Naive thymus-derived CD8-positive, alpha-beta T cell (primary cell): ENCODE results near the gene WDR81. TPM values are rescaled to one million over a fixed set of nuclear protein-coding genes. Genes with fewer than 3 reads are reported as not detected.
"Not testable (repeated sequence)": the region's sequence is repeated elsewhere in the genome, so short reads cannot be mapped to it uniquely, and the experiment has no call there.

Source experiments
- ATAC-seq, 2 donors: fragments of 150-1000 bp; cut with Tn5 transposase in 1 of 2; sonication (Bioruptor Pico), chemical (Tn5 transposase) in 1 of 2; 1 replicate in 1 of 2; 2 replicates in 1 of 2; pipeline ENCODE4 v1.10.0; 2021; ENCODE audit warnings: mild to moderate bottlenecking in 2 of 2, moderate library complexity in 2 of 2
- POLR2A ChIA-PET: fragments of 350-600 bp; sonication (Branson Sonifier 250); formaldehyde crosslinking; loops from one replicate; lab custom pipeline; 2021; ENCODE audit warnings: antibody characterized with exemption; lab: Charles Lee
- DNase-seq, 10 donors: peaks; one replicate each; pipeline versions ENCODE4 v3.0.0 to v3.0.0-alpha.2; 2020 to 2022
- H3K27ac Mint-ChIP-seq, 10 donors: one replicate each; pipeline ENCODE4 v1.8.0; 2020 to 2022; ENCODE audit warnings: mild to moderate bottlenecking in 10 of 10, mixed read lengths in 10 of 10, moderate library complexity in 4 of 10, inconsistent platforms in 1 of 10
- H3K27me3 Mint-ChIP-seq, 5 donors: one replicate each; pipeline ENCODE4 v1.8.0; 2021 to 2022; ENCODE audit warnings: mixed read lengths in 5 of 5
- H3K36me3 Mint-ChIP-seq, 3 donors: one replicate each; pipeline ENCODE4 v1.8.0; 2020 to 2022; ENCODE audit warnings: mixed read lengths in 3 of 3, mild to moderate bottlenecking in 2 of 3, inconsistent platforms in 1 of 3
- H3K4me1 Mint-ChIP-seq, 4 donors: one replicate each; pipeline ENCODE4 v1.8.0; 2021 to 2022; ENCODE audit warnings: mixed read lengths in 4 of 4
- H3K4me3 Mint-ChIP-seq, 10 donors: one replicate each; pipeline ENCODE4 v1.8.0; 2020 to 2022; ENCODE audit warnings: mild to moderate bottlenecking in 10 of 10, mixed read lengths in 10 of 10, moderate library complexity in 6 of 10, inconsistent platforms in 1 of 10
- H3K9me3 Mint-ChIP-seq, 9 donors: one replicate each; pipeline ENCODE4 v1.8.0; 2020 to 2022; ENCODE audit warnings: mixed read lengths in 9 of 9, mild to moderate bottlenecking in 3 of 9, inconsistent platforms in 1 of 9, moderate library complexity in 1 of 9
- polyA plus RNA-seq, 3 donors: library from polyadenylated mRNA; unstranded; fragments of 300-500 nt; fragmentation: Illumina TruSeq; gene quantifications; one replicate each; pipeline ENCODE4 v1.2.3, GENCODE V29; 2021
- total RNA-seq, 8 experiments: library from RNA in 2 of 8; stranded (reverse) in 2 of 8; gene quantifications; one replicate each; pipeline ENCODE4 v1.2.3 and lab custom pipeline; 2021 to 2026

The WDR81 gene
- total RNA-seq (10 to 100 TPM; 48.2 to 50.7 TPM), polyA plus RNA-seq (10 to 100 TPM in 1 of 3 donors, 1 to 10 TPM in 2; 6.8 to 20.6 (median 9.2) TPM), total RNA-seq (lab: John Stamatoyannopoulos, UW) (64.5 to 187 (median 110) reads per million in 6 experiments)

DNA sequence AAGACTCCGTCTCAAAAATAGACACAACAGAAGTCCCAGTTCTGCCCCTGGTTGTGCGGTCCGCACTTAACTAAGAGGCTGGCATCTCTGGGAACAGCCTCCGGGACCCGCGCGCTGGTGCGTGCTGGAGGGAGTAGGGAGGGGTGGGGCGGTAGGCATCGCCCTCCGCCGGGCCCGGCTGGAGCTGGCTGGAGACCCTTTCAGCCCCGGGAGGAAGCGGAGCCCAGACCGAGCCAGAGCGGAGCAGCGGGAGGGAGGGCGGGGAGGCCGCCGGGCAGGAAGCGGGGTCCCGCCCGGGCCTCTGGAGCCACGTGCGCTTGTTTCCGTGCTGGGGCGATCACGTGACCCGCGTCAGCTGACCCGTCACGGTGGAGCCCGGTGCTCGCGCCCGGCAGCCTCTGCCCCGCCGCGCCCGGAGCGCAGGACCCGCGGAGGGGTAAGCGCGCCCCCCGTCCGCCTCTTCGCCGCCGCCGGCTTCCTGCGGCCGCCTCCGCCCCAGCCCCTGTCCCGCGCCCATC, at the start of gene WDR81:
Gene WDR81 (plus strand): TSS at position 354 of the 518 bp plus-strand sequence. CDS start 256 bp downstream, outside the sequence.
- POLR2A ChIA-PET, result interaction anchor here (0.6 to 4.7 kb wide), 16 partner anchors 8 to 309 kb away, joined by 3 to 31 read pairs (median 4); partner anchors contain the start of genes RILP, RPA1, SERPINF1 and SMYD4
- peaks cover 0 to 17% (median 2%) of the 10 kb centered on the region in 3 donors for H3K36me3 Mint-ChIP-seq

GRCh38 chr17:1676401-1676800, 48.1 kb upstream of the WDR81 start:
- no peak overlapping the region for H3K27ac Mint-ChIP-seq
- H3K36me3 Mint-ChIP-seq, result peaks cover 6 to 95% (median 46%) of the 10 kb centered on the region in 3 donors
- no peak for ATAC-seq
- POLR2A ChIA-PET, result interaction anchor here (1.0 kb wide), 1 partner anchor 27 kb away, joined by 3 read pairs; the partner anchor contains the start of gene RILP
- H3K4me1 Mint-ChIP-seq, result peaks cover 12 to 45% (median 17%) of the 10 kb centered on the region in 4 donors
- no peak overlapping the region for H3K4me3 Mint-ChIP-seq
- H3K27me3 Mint-ChIP-seq, result no peaks in the 10 kb centered on the region
- H3K9me3 Mint-ChIP-seq, result no peaks in the 10 kb centered on the region
- no peak for DNase-seq

More for the DNA sequence above, at the start of gene WDR81:
- H3K4me1 Mint-ChIP-seq, result peaks cover 18 to 56% (median 43%) of the 10 kb centered on the region in 4 donors
- H3K4me3 Mint-ChIP-seq, result peak within 1 kb of the TSS; percentile 74 to 89 (median 80)
- ATAC-seq (peak; percentile 81 to 82), DNase-seq (peak; percentile 73 to 91 (median 82))
- no peaks in the 10 kb centered on the region for H3K27me3 Mint-ChIP-seq
- peak within 1 kb of the TSS; percentile 57 to 94 (median 86) for H3K27ac Mint-ChIP-seq
- H3K9me3 Mint-ChIP-seq, result no peaks in the 10 kb centered on the region

DNA sequence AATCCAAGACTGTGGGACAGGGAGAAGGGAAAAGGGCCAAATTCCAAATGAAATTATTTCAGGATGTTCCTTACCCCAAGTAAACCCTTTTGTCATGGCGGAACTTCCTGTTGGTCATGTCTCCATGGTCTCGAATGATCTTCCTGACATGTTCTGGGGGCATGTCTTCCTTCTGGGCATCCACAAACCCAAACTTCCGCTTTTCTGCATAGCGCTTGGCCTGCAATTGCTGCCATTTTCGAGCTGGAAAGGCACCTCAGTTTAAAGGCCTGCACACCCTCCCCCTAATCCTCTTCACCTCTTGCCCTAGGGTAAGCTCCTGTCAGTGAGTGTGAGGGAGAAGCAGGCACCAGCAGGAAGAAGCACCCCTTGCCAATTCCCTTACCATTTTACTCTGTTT, 41.0 kb upstream of the WDR81 start:
- POLR2A ChIA-PET, result interaction anchor here (0.7 to 2.7 kb wide), 15 partner anchors 10 to 718 kb away, joined by 3 to 22 read pairs (median 7); partner anchors contain the start of genes MNT, RILP and TLCD2
- H3K9me3 Mint-ChIP-seq, result no peaks in the 10 kb centered on the region
- H3K4me3 Mint-ChIP-seq, result peak overlapping the region; percentile 96 to 100 (median 99)
- no peaks in the 10 kb centered on the region for H3K27me3 Mint-ChIP-seq
- peak overlapping the region; percentile 97 to 100 (median 100) for H3K27ac Mint-ChIP-seq
- peaks cover 9 to 60% (median 26%) of the 10 kb centered on the region in 3 donors for H3K36me3 Mint-ChIP-seq
- peaks cover 32 to 59% (median 49%) of the 10 kb centered on the region in 4 donors for H3K4me1 Mint-ChIP-seq
- DNase-seq, result no peak
- ATAC-seq, result no peak

DNA sequence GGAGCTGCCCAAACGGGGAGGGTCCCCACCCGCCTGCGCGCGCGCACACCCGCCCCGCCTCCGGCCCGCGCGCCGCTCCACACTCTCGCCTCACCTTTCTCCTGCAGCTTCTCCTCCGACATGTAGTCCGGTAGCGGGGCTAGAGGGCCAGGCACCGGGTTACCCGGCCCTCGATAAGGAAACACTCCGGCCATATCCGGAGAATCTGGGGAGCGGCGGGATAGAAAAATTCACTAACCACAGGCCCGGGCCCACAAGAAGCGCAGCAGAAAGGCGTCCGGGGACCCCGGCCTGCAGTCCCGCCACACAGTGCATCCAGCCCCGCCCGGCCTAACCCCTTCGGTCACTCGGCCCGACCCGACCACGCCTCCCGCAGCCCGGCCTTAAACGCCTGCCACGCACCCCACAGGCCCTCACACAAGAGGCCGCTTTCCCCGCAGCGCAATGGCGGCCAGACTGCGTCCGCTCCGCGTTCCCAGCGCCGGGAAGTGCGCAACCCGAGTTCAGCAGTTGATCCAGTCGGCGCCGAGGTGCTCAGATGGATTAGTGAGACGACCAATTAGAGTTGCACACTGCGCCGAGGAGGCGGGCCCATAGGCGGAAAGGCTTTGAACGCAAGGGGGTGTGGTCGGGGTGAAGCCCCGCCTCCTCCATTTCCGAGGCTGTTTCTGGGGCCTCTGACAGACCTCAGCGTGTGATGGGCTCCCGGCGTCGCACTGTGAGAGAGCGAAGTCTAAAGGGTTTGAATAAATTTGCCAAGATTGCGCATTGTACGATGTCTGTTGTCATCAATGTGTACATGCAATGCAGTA, 39.9 kb upstream of the WDR81 start, which contains the start of gene PRPF8:
Gene PRPF8 (minus strand): TSS at position 490 of the 812 bp plus-strand sequence. CDS start 296 bp downstream, at position 194.
- Mint-ChIP-seq H3K4me1 (peaks cover 32 to 54% (median 49%) of the 10 kb centered on the region in 4 donors), H3K36me3 (peaks cover 9 to 48% (median 23%) of the 10 kb centered on the region in 3 donors), H3K27me3 (no peaks in the 10 kb centered on the region), H3K9me3 (no peaks in the 10 kb centered on the region), H3K27ac (peak within 1 kb of the TSS; percentile 97 to 100 (median 100)), H3K4me3 (peak within 1 kb of the TSS; percentile 96 to 100 (median 99))
- POLR2A ChIA-PET, result interaction anchor here (0.6 to 2.7 kb wide), 23 partner anchors 11 to 717 kb away, joined by 3 to 22 read pairs (median 4); partner anchors contain the start of genes MNT, RILP, SMYD4 and TLCD2
- ATAC-seq (peak; percentile 96 to 97), DNase-seq (peak; percentile 95 to 99 (median 98))

- H3K27me3 Mint-ChIP-seq, result no peaks in the 10 kb centered on the region
- no peak for DNase-seq
- ATAC-seq, result no peak
- H3K36me3 Mint-ChIP-seq, result peaks cover 9 to 33% (median 10%) of the 10 kb centered on the region in 3 donors
- H3K9me3 Mint-ChIP-seq, result peaks cover 0 to 2% (median 0%) of the 10 kb centered on the region in 9 donors
- H3K27ac Mint-ChIP-seq, result peak overlapping the region in 8 of 10 donors; percentile 16 to 87 (median 74)
- peak overlapping the region in 2 of 10 donors; percentile 13 to 18 for H3K4me3 Mint-ChIP-seq
- H3K4me1 Mint-ChIP-seq, result peaks cover 23 to 39% (median 38%) of the 10 kb centered on the region in 4 donors
- POLR2A ChIA-PET, result no interaction called here
Observed at GRCh38 chr17:1686086-1686485, 38.4 kb upstream of the WDR81 start.

DNA sequence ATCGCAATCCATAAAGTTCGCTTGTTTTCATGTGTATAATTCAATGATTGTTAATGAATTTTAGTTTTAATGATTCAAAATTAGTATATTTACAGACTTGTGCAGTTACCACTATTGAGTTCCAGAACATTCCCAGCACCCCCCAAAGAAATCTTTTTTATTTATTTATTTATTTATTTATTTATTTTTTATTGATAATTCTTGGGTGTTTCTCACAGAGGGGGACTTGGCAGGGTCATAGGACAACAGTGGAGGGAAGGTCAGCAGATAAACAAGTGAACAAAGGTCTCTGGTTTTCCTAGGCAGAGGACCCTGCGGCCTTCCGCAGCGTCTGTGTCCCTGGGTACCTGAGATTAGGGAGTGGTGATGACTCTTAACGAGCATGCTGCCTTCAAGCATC, 36.1 kb upstream of the WDR81 start:
- not testable (repeated sequence) for H3K27ac Mint-ChIP-seq, ATAC-seq, DNase-seq, H3K4me3 Mint-ChIP-seq, H3K27me3 Mint-ChIP-seq, H3K9me3 Mint-ChIP-seq
- POLR2A ChIA-PET, result interaction anchor here (0.7 kb wide), 2 partner anchors 10 to 571 kb away, joined by 4 read pairs; no protein-coding TSS in a partner anchor
- peaks cover 14 to 17% (median 16%) of the 10 kb centered on the region in 4 donors for H3K4me1 Mint-ChIP-seq
- peaks cover 0 to 12% (median 4%) of the 10 kb centered on the region in 3 donors for H3K36me3 Mint-ChIP-seq

GRCh38 chr17:1690544-1691221, 33.8 kb upstream of the WDR81 start:
- Mint-ChIP-seq H3K9me3 (peaks cover 0 to 2% (median 0%) of the 10 kb centered on the region in 9 donors), H3K4me1 (peaks cover 0 to 2% (median under 1%) of the 10 kb centered on the region in 4 donors), H3K4me3 (no peak overlapping the region), H3K36me3 (no peaks in the 10 kb centered on the region), H3K27me3 (peaks cover 0 to 9% (median 2%) of the 10 kb centered on the region in 5 donors), H3K27ac (peak overlapping the region in 2 of 10 donors; percentile 5 to 32)
- ATAC-seq (no peak), DNase-seq (no peak)
- POLR2A ChIA-PET, result interaction anchor here (0.7 kb wide), 2 partner anchors 165 to 463 kb away, joined by 3 to 6 read pairs; no protein-coding TSS in a partner anchor

- Mint-ChIP-seq H3K9me3 (peaks cover 0 to 2% (median 0%) of the 10 kb centered on the region in 9 donors), H3K4me1 (no peaks in the 10 kb centered on the region), H3K27me3 (peaks cover 0 to 9% (median 4%) of the 10 kb centered on the region in 5 donors), H3K4me3 (peak overlapping the region in 1 of 10 donors; percentile 56), H3K36me3 (no peaks in the 10 kb centered on the region), H3K27ac (no peak overlapping the region)
- POLR2A ChIA-PET, result interaction anchor here (0.6 kb wide), 1 partner anchor 163 kb away, joined by 3 read pairs; no protein-coding TSS in a partner anchor
- no peak for ATAC-seq
- no peak for DNase-seq
Observed at GRCh38 chr17:1693339-1693738, 31.2 kb upstream of the WDR81 start.

GRCh38 chr17:1695365-1695764, 29.1 kb upstream of the WDR81 start:
- no peak for DNase-seq
- Mint-ChIP-seq H3K27ac (no peak overlapping the region), H3K4me1 (no peaks in the 10 kb centered on the region), H3K27me3 (peaks cover 0 to 9% (median 4%) of the 10 kb centered on the region in 5 donors), H3K9me3 (peaks cover 0 to 2% (median 0%) of the 10 kb centered on the region in 9 donors), H3K4me3 (no peak overlapping the region), H3K36me3 (no peaks in the 10 kb centered on the region)
- POLR2A ChIA-PET, result no interaction called here
- no peak for ATAC-seq

- DNase-seq, result no peak
- POLR2A ChIA-PET, result no interaction called here
- H3K4me3 Mint-ChIP-seq, result no peak overlapping the region
Observed at GRCh38 chr17:1697681-1698080, 26.8 kb upstream of the WDR81 start.

GRCh38 chr17:1699891-1700290, 24.6 kb upstream of the WDR81 start:
- peaks cover 0 to 12% (median 7%) of the 10 kb centered on the region in 5 donors for H3K27me3 Mint-ChIP-seq
- H3K36me3 Mint-ChIP-seq, H3K4me1 Mint-ChIP-seq, H3K9me3 Mint-ChIP-seq, POLR2A ChIA-PET, H3K4me3 Mint-ChIP-seq, ATAC-seq, H3K27ac Mint-ChIP-seq, DNase-seq: not testable (repeated sequence)

More at GRCh38 chr17:1697681-1698080, 26.8 kb upstream of the WDR81 start:
- Mint-ChIP-seq H3K36me3 (no peaks in the 10 kb centered on the region), H3K4me1 (no peaks in the 10 kb centered on the region), H3K27ac (peak overlapping the region in 1 of 10 donors; percentile 12), H3K9me3 (no peaks in the 10 kb centered on the region), H3K27me3 (peaks cover 0 to 5% (median 2%) of the 10 kb centered on the region in 5 donors)
- ATAC-seq, result no peak
